Stimulated activated CD4-positive, alpha-beta T cell treated with anti-CD3 and anti-CD28 coated beads, Interleukin-2, amount 100 ng/mL, for 24 hours (primary cell): ENCODE results near the gene FREM1.
"Not testable (repeated sequence)": the region's sequence is repeated elsewhere in the genome, so short reads cannot be mapped to it uniquely, and the experiment has no call there.

Source experiments
- DNase-seq, 2 donors: peaks; one replicate each; pipeline ENCODE4 v3.0.0-alpha.2; 2020

FREM1 gene, protein sequence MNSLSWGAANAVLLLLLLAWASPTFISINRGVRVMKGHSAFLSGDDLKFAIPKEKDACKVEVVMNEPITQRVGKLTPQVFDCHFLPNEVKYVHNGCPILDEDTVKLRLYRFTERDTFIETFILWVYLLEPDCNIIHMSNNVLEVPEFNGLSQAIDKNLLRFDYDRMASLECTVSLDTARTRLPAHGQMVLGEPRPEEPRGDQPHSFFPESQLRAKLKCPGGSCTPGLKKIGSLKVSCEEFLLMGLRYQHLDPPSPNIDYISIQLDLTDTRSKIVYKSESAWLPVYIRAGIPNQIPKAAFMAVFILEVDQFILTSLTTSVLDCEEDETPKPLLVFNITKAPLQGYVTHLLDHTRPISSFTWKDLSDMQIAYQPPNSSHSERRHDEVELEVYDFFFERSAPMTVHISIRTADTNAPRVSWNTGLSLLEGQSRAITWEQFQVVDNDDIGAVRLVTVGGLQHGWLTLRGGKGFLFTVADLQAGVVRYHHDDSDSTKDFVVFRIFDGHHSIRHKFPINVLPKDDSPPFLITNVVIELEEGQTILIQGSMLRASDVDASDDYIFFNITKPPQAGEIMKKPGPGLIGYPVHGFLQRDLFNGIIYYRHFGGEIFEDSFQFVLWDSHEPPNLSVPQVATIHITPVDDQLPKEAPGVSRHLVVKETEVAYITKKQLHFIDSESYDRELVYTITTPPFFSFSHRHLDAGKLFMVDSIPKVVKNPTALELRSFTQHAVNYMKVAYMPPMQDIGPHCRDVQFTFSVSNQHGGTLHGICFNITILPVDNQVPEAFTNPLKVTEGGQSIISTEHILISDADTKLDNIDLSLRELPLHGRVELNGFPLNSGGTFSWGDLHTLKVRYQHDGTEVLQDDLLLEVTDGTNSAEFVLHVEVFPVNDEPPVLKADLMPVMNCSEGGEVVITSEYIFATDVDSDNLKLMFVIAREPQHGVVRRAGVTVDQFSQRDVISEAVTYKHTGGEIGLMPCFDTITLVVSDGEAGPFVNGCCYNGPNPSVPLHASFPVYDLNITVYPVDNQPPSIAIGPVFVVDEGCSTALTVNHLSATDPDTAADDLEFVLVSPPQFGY (N-terminal part only)

DNA sequence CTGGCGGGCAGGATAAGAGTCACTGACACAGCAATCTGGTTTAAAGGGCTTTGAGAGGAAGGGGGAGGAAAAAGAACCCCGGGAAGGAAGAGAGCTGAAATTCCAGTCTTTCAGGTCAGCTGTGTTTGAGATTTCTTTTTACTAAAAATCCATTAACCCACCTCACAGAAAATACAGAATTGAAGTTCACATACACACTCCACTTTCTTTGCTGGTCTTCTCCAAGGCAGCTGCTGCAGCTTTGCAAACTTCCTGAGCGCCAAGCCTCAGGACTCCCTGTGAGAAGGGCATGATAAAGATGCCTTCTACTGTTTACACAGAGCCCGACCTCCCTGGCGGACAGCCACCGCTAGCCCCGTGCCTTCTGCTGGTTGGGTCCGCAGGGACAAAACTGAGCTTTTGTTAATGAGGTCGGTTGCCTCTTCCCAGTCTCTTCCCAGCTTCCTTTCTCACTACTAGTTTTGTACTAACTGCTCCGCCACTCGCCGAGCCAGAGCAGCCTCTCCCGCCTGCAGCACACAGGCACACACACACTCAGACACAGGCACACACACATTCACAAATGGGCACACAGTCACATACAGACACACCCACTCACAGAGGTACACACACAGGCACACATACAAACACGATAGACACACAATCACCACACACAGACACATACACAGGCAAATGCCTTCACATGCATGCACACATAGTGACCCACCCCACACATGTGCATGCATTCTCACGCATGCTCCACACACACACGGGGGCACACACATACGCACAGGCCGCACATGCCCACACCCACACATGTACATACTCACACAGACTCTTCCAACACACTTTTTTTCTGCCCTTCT is at the start of gene FREM1:
TSS of gene FREM1 (minus strand) at position 468 of the 845 bp plus-strand sequence. CDS start 41,451 bp downstream, outside the sequence.
- DNase-seq = no peak

GRCh38 chr9:14958989-14959388 is 48.8 kb upstream of the FREM1 start:
- no peak for DNase-seq

DNA sequence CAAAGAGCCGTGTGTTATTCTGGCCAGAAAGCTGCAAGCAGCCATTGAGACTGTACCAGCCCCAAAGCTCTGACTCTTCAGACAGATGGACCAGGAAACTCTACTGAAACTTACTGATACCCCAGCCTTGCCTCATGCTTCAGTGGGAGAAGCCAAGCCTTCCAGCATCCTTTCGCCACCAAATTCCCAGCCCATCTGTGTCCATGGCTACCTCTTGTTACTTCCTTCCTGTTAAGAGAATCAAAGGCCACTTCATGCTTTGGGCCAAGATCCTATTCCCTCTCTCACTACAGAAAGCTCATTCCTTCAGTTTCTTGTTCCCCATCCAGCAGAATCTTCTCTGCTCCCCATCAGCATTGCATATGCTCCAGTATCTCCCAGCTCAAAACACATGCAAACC is 46.9 kb upstream of the FREM1 start:
- DNase-seq = no peak

DNA sequence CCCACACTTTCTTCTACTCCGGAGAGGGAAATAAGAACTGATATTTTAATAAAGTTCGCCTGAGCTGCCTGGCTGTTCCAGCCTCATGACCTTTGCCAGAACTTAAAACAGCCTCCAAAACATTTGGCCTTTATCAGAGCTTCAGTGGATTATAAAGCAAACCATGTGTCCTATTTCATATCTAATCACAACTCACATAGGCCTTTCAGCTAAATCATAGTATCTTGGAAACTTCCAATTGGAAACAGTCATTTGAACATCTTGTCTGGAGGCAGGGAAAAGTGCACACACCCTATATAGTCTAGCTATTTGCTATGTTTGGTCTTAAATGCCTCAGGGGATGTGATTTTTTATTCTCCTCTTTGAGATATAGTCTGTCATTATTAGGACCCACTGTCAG is 46.0 kb upstream of the FREM1 start:
- DNase-seq = no peak

DNA sequence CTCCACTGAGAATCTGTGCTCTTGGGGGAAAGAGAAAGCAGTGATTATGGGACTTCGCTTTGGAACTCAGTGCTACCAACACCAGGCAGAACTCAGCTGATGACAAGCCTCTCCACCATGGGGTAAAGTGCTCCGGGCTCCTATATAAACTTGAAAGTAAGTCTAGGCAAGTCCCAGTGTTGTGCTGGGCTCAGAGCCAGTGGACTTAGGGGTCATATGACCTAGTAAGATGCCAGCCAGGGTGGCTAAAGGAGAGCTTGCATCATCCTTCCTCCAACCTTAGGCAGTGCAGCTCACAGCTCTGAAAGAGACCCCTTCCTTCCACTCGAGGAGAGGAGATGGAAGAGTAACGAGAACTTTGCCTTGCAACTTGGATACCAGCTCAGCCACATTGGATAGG is 35.1 kb upstream of the FREM1 start:
- DNase-seq = no peak

DNA sequence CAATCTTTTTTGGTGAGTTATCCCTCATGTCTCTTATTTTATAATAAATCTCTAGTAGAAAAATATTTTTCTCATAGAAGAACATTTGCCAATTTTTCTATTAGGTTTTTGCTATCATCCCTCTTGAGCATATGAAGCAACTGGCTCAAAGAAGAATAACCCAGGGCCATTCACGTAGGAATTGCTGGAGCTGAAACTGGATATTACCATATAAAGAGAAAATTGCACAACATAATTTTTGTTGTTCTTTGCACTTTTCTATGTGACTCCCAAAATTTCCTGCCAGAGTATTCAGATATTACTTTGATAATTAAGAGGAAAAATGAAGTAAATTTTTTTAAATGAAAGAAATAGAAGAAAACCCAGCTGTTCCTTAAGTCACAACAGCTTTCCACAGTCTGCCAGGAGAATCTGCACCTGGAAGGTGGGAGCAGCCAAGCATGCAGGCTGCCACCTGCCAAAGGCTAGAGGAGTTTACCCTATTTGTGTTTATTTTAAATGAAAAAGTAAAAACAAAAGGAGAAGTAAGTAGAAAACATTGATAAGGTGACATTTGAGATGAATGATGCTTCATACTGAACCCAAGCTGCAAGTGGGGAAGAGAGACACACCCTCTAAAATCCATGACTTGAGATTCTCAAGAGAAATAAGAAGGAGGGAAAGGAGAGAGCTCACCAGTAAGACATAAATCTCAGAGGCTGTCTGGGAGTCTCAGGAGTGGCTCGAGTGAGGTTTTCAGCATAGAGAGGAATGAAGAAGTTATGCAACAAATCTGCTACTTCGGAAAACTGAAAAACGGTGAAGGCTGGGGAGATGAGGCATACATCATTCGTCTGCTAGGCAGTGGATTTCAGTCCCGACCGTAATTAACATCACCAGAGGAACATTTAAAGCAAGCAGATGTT is 31.5 kb upstream of the FREM1 start:
- DNase-seq = no peak

DNA sequence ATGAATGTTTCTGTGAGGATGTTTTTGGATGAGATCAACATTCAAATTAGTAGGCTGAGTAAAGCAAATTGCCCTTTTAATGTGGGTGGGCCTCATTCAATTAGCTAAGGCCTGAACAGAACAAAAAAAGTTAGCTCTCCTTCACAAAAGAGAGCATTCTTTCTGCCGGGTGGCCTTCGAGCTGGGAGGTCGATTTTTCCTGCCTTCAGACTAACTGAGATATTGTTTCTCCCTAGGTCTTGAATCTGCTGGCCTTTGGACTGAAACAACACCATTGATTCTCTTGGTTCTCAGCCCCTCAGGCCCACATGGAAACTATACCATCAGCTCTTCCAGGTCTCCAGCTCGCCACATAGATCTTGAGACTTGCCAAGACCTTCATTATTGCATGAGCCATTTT is 29.1 kb upstream of the FREM1 start:
- DNase-seq = no peak

- no peak for DNase-seq
Measured at GRCh38 chr9:14937216-14937615, 27.0 kb upstream of the FREM1 start.

DNA sequence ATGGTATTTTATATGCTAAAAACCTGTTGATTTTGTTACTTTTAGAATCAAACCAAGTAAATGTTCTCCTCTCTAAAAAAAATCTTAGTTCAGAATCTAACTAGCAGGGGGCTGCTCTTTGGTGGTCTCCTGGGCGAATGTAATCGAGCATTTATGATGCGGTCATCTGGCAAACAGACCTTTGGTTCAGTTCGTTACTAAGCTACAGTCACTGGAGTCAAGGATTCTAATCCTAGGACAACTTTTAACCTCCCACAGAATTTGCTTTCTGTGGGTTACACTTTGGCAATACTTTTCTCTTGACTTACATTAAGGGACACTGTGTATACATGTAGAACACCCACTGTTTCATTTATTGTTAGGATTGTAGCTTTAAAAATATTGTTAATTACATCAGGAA is 26.3 kb upstream of the FREM1 start:
- DNase-seq = no peak

DNA sequence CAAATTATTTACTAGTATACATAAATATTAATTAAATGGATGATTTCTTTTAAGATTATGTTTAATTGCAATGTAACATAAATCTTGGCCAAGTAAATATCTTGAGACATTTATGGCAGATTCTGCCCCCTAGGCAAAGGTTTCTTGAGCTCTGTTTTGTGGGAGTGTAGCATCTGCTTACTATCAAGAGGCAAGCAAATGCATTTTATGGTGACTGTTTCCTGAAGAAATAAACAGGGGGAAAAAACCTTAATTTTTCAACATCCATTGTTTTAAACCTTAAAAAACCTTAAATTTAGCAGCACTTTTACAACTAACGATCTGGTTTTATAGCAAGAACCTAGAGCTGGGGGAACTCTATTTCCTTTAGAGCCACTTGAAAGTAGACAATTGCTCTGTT is 25.7 kb upstream of the FREM1 start:
- no peak for DNase-seq

DNA sequence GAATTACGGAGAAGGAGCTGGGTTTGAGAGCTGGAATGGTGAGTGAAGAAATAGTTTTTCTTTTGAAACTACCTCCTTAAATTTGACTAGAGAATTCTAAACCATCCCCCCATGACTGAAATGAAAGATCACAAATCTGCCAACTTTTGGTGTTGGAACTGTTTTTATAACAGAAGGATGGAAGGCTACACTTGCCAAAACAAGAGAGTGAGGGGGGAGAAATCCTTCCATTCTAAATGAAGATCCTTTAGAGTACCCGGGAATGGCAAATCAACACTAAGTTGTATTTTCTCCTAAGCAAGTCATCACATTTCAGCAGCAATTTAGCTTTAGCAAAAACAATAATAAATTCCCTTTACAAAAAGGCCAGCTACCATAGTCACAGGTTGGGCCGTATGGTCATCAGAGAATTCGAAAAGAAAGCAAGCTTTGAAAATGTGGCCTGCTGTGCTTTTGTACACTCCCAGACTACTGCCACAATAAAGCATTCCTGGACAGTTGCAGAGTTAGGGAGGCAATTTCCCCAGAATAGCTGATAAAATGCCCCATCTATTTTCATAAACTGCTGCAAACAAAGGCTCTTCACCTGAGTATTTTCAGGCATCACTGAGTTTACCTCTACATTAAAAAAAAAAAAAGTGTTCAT is 25.0 kb upstream of the FREM1 start:
- no peak for DNase-seq

DNA sequence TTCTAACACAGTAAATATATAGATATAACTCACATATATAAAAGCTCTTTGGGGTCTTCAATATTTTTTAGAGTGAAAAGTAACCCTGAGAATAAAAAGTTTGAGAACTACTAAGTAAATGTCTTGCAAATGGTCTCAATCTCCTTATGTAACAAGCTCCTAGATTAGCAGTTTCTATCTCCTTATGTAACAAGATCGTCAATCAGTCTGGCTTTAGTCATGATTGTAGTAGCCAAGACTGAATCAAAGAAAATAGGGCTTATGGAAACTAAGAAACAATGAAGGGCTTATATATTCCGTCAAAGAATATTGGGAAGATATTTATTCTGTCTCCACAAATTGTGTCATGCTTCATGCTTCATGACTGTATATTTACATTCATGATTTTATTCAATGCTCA is 22.4 kb upstream of the FREM1 start:
- DNase-seq = no peak

GRCh38 chr9:14932231-14932630 is 22.0 kb upstream of the FREM1 start:
- no peak for DNase-seq

- no peak for DNase-seq
Measured at GRCh38 chr9:14926941-14927624, 16.9 kb upstream of the FREM1 start.

DNA sequence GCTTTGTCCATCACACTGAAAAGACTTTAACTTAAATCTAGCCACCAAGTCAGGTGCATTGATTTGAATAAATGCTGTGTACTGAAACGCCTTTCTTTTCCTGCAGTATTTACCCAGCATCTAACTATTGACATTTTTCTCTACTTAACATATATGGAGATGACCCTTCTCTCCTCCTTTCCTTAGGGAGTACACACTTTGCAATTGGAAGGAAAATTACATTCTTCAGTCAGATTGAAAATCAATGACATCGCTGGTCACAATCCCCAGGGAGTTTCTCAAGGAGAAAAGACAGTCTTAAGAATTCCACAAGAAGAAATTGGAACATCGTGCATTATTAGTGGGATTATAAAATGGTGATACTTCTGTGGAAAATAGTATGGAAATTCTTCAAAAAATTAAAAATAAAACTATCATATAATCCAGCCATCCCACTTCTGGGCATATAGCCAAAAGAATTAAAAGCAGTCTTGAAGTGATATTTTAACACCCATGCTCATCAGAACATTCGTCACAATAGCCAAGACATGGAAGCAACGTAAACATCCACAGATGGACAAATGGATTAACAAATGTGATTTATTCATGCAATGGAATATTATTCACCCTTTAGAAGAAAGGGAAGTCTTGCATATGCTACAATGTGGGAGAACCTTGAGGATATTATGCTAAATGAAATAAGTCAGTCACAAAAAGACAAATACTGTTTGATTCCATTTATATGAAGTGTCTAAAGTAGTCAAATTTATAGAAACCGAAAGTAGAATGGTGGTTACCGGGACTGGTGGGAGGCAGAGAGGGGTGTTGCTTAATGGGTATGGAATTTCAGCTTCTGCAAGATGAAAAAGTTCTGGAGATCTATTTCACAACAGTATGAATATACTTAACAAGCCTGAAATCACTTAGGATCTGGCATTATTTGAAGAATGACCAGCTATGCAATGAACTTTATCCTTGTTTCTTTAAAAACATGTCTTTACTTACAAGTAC is 14.3 kb upstream of the FREM1 start:
- DNase-seq = no peak

DNA sequence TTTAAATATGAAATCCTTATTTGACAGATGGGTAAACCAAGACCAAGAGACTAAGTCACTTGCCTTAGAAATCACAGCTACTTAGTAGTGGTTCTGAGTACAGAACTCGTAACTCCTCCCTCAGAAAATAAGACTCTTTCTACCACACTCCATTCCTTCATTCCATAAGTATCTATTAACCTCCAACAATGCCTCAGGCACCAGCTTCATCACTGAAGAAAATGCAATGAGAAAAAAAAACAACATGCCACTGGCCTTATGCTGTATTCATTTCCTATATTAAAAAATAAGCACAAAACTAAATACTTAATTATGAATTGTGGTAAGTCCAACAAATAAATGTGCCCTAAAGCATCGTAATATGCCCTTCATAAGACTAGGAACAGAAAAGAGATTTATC is 13.5 kb upstream of the FREM1 start:
- no peak for DNase-seq

DNA sequence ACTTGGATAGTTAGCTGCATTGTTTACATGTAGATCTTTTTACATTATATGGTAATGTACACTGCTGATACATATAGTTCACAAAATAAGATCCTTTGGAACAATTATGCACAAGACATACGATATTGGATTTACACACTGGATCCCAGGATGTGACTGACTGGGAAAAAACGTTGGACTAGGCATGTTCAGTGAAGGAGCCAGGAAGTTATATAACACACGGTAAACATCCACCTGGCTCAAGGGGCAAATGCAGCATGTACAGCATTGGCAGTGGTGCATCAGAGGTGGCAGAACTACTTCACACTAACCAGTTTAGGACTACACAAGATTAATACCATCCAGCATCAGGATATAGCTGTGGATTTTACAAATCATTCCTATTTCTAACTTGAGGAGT is 10.6 kb upstream of the FREM1 start:
- DNase-seq = not testable (repeated sequence)

DNA sequence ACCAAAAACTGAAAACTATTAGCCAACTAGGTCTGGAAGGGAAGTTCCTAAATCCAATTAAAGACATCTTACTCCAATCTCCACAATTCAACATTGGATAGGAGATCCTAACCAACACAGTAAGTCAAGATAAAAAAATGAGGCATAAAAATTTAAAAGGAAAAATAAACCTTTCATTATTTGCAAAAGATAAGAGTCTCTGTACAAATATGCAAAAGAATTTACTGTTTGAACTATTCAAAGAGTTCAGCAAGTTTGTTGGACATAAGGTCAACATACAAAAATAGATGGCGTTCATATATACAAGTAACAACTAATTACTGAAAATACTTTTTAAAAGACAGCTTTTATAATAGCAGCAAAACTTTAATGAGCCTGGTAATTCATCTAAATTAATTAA is 3.1 kb upstream of the FREM1 start:
- no peak for DNase-seq

DNA sequence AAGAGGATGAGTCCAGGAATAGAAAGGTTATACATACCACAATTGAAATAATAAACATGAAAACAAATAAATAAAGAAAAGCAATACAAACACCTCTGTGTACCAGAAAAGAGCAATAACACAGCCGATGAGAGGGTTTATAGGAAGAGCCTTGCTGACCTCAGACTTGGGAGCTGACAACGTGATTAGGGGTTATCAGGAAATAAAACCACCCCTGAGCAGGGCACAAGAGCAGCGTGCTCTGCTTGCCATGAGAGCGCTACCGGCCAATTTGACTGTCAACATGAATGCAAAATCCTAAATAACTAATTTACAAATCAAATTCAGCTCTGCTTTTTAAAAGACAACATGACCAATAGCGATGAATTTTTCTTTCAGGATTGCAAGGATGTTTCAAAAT is 2.6 kb upstream of the FREM1 start:
- DNase-seq = no peak
